Activated CD4-positive, alpha-beta T cell treated with anti-CD3 and anti-CD28 coated beads for 24 hours (primary cell): ENCODE measurements around the gene TLL2.

Experiments used
- DNase-seq, 2 donors: peaks; one replicate each; pipeline ENCODE4 v3.0.0-alpha.2; 2020; ENCODE audit warnings: low read depth in 2 of 2

TLL2 gene

GRCh38 chr10:96421995-96422394 is 91.7 kb downstream of the TLL2 start:
- DNase-seq: no peak

- no peak for DNase-seq
Observed at GRCh38 chr10:96420228-96421009, 93.3 kb downstream of the TLL2 start.

GRCh38 chr10:96419351-96419750 is 94.4 kb downstream of the TLL2 start:
- no peak for DNase-seq

- DNase-seq: no peak
Observed at GRCh38 chr10:96418582-96418981, 95.1 kb downstream of the TLL2 start.

GRCh38 chr10:96417441-96417840 is 96.3 kb downstream of the TLL2 start:
- no peak for DNase-seq

GRCh38 chr10:96416643-96417042 is 97.1 kb downstream of the TLL2 start:
- no peak for DNase-seq

- DNase-seq: no peak
Observed at GRCh38 chr10:96415891-96416554, 97.7 kb downstream of the TLL2 start.

- no peak for DNase-seq
Observed at GRCh38 chr10:96415150-96415890, 98.4 kb downstream of the TLL2 start.

GRCh38 chr10:96414303-96414702 is 99.4 kb downstream of the TLL2 start:
- DNase-seq: no peak

- no peak for DNase-seq
Observed at GRCh38 chr10:96413151-96413787, 100.5 kb downstream of the TLL2 start.

- no peak for DNase-seq
Observed at GRCh38 chr10:96411716-96412320, 101.9 kb downstream of the TLL2 start.

GRCh38 chr10:96410296-96410695 is 103.4 kb downstream of the TLL2 start:
- DNase-seq: no peak

GRCh38 chr10:96408201-96408600 is 105.5 kb downstream of the TLL2 start:
- no peak for DNase-seq

GRCh38 chr10:96407560-96408069 is 106.1 kb downstream of the TLL2 start:
- no peak for DNase-seq

- no peak for DNase-seq
Observed at GRCh38 chr10:96406091-96406490, 107.6 kb downstream of the TLL2 start.

GRCh38 chr10:96402417-96403305 is 111.1 kb downstream of the TLL2 start:
- no peak for DNase-seq

GRCh38 chr10:96401036-96401435 is 112.7 kb downstream of the TLL2 start:
- no peak for DNase-seq

- DNase-seq: no peak
Observed at GRCh38 chr10:96400465-96400864, 113.3 kb downstream of the TLL2 start.

- no peak for DNase-seq
Observed at GRCh38 chr10:96397902-96398301, 115.8 kb downstream of the TLL2 start.
